OCI-LY1 (cell line): Measurements from ENCODE around the gene ZNF101.
"Not testable (repeated sequence)": the region's sequence is repeated elsewhere in the genome, so short reads cannot be mapped to it uniquely, and the experiment has no call there.

Source experiments
- EZH2 ChIP-seq: fragments of 200-600 bp; sonication (generic), shearing (Covaris generic); IDR thresholded peaks from 2 replicates; pipeline ENCODE4 v1.8.0; 2017; ENCODE audit warnings: borderline replicate concordance, mixed run types, mild to moderate bottlenecking, antibody characterized with exemption, low read length, moderate library complexity, mixed read lengths
- TF ChIP-seq, protein P1 (sequence below): fragments of 200-600 bp; sonication (generic), shearing (Covaris generic); IDR thresholded peaks from 2 replicates; pipeline ENCODE4 v1.5.1; 2017; ENCODE audit warnings: mild to moderate bottlenecking, antibody characterized with exemption, low read length, moderate library complexity, mixed read lengths

DNA sequence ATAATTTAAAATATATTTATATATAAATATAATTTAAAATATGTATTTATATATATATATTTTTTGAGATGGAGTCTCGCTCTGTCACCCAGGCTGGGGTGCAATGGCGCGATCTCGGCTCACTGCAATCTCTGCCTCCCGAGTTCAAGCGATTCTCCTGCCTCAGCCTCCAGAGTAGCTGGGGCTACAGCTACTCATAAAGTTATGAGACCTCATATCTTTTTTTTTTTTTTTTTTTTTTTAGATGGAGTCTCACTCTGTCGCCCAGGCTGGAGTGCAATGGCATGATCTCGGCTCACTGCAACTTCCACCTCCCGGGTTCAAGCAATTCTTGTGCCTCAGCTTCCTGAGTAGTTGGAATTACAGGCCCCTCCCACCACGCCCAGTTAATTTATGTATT is 20.4 kb downstream of the ZNF101 start:
- TF ChIP-seq EZH2 = not testable (repeated sequence)
- TF ChIP-seq, protein P1, sequence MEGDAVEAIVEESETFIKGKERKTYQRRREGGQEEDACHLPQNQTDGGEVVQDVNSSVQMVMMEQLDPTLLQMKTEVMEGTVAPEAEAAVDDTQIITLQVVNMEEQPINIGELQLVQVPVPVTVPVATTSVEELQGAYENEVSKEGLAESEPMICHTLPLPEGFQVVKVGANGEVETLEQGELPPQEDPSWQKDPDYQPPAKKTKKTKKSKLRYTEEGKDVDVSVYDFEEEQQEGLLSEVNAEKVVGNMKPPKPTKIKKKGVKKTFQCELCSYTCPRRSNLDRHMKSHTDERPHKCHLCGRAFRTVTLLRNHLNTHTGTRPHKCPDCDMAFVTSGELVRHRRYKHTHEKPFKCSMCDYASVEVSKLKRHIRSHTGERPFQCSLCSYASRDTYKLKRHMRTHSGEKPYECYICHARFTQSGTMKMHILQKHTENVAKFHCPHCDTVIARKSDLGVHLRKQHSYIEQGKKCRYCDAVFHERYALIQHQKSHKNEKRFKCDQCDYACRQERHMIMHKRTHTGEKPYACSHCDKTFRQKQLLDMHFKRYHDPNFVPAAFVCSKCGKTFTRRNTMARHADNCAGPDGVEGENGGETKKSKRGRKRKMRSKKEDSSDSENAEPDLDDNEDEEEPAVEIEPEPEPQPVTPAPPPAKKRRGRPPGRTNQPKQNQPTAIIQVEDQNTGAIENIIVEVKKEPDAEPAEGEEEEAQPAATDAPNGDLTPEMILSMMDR = not testable (repeated sequence)
